HL-60 (cell line): ENCODE measurements around the gene IFT80.

Source experiments
- DNase-seq, 2 experiments: peaks; one replicate each; pipeline ENCODE4 v3.0.0-alpha.2; 2010 to 2020; ENCODE audit warnings: low read depth in 1 of 2, low spot score in 1 of 2
- H3K27ac ChIP-seq: fragments of 250-450 bp; sonication (Bioruptor Pico); replicated peaks from 2 replicates; pipeline ENCODE4 v1.5.1; 2020; ENCODE audit warnings: mild to moderate bottlenecking, moderate library complexity
- H3K27me3 ChIP-seq: fragments of 250-450 bp; sonication (Bioruptor Pico); 2 replicates; pipeline ENCODE4 v1.5.1; 2021; ENCODE audit warnings: mild to moderate bottlenecking, moderate library complexity; ENCODE audit not compliant: insufficient read depth, poor library complexity, severe bottlenecking
- H3K4me3 ChIP-seq: replicated peaks from 2 replicates; pipeline ENCODE4 v1.5.1; 2011; ENCODE audit warnings: mild to moderate bottlenecking, control low read depth, low read length; ENCODE audit not compliant: insufficient read depth
- CTCF ChIP-seq: IDR thresholded peaks from one replicate; pipeline ENCODE4 v1.5.1; 2011; ENCODE audit warnings: low read length, control low read depth, inconsistent platforms; ENCODE audit not compliant: insufficient read depth
- GABPA ChIP-seq: IDR thresholded peaks from 2 replicates; pipeline ENCODE4 v1.6.1; 2012; ENCODE audit warnings: low read depth
- POLR2AphosphoS5 ChIP-seq: IDR thresholded peaks from 2 replicates; pipeline ENCODE4 v1.6.1; 2012; ENCODE audit warnings: low read depth
- REST ChIP-seq: IDR thresholded peaks from 2 replicates; pipeline ENCODE4 v1.6.1; 2012; ENCODE audit warnings: low read depth; ENCODE audit not compliant: insufficient replicate concordance
- SPI1 ChIP-seq: IDR thresholded peaks from 2 replicates; pipeline ENCODE4 v1.6.1; 2012; ENCODE audit warnings: low read depth, mild to moderate bottlenecking, borderline replicate concordance

The IFT80 gene

GRCh38 chr3:160374472-160374871, 24.6 kb downstream of the IFT80 start:
- H3K27me3 ChIP-seq, result no peaks in the 10 kb centered on the region
- no peak for DNase-seq
- H3K27ac ChIP-seq, result no peak overlapping the region
- no peak overlapping the region for H3K4me3 ChIP-seq
- no peak for TF ChIP-seq SPI1
- TF ChIP-seq GABPA, result no peak
- no peak for TF ChIP-seq POLR2AphosphoS5
- no peak for TF ChIP-seq REST
- TF ChIP-seq CTCF, result no peak

- H3K27ac ChIP-seq, result no peak overlapping the region
- TF ChIP-seq GABPA, result no peak
- no peak for TF ChIP-seq POLR2AphosphoS5
- TF ChIP-seq CTCF, result no peak
- no peak for TF ChIP-seq SPI1
- no peak for TF ChIP-seq REST
- no peaks in the 10 kb centered on the region for H3K27me3 ChIP-seq
- DNase-seq, result no peak
- H3K4me3 ChIP-seq, result no peak overlapping the region
Observed at GRCh38 chr3:160373655-160374054, 25.4 kb downstream of the IFT80 start.

GRCh38 chr3:160372780-160373179, 26.2 kb downstream of the IFT80 start:
- Histone ChIP-seq H3K27ac (no peak overlapping the region), H3K27me3 (no peaks in the 10 kb centered on the region), H3K4me3 (no peak overlapping the region)
- no peak for DNase-seq
- TF ChIP-seq REST (no peak), CTCF (no peak), POLR2AphosphoS5 (no peak), SPI1 (no peak), GABPA (no peak)
